Peyer's patch (tissue), 4 donors: ENCODE results near the gene ZMYND15.

Experiments used
- POLR2A ChIP-seq, 2 donors: fragments of 450-650 bp; IDR thresholded peaks; one replicate each; pipeline ENCODE4 v1.5.1; 2017; ENCODE audit warnings: antibody characterized with exemption in 2 of 2, mild to moderate bottlenecking in 2 of 2, moderate library complexity in 2 of 2
- TF ChIP-seq, protein P1 (sequence below), 6 experiments: fragments of 450-650 bp in 4 of 6; fragments of 200-600 bp in 2 of 6; sonication (generic) in 1 of 6; IDR thresholded peaks; one replicate each; pipeline ENCODE4 v1.5.1; 2017 to 2019; ENCODE audit warnings: antibody characterized with exemption in 6 of 6, mild to moderate bottlenecking in 3 of 6, moderate library complexity in 1 of 6

DNA sequence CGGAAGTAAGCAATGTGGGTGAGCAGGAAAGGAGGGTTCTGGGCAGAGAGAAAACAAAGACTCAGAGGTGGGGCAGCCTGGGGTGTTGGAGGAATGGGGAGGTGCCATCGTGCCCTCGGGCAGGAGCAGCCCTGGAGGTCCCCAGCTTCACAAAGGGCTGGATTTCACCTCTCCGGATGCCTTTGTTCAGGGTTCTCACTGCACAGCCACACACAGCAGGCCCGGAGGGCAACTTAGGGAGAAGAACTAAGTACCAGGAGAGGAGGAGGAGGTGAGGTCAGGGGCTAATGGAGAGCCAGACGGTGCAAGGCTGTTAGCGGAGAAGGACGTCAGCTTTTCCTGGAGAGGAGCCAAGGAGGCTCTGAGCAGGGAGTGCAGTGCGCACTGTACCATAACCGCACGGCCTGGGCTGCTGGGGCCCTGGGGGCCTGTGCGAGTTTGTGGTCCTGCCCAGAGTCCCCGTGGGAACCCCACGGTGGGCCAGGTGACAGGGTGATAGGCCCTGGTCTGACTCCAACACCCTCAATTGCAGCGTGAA lies 19.9 kb upstream of the ZMYND15 start:
- TF ChIP-seq POLR2A (IDR thresholded peaks at IDR 0.05) = no peak
- TF ChIP-seq, protein P1, sequence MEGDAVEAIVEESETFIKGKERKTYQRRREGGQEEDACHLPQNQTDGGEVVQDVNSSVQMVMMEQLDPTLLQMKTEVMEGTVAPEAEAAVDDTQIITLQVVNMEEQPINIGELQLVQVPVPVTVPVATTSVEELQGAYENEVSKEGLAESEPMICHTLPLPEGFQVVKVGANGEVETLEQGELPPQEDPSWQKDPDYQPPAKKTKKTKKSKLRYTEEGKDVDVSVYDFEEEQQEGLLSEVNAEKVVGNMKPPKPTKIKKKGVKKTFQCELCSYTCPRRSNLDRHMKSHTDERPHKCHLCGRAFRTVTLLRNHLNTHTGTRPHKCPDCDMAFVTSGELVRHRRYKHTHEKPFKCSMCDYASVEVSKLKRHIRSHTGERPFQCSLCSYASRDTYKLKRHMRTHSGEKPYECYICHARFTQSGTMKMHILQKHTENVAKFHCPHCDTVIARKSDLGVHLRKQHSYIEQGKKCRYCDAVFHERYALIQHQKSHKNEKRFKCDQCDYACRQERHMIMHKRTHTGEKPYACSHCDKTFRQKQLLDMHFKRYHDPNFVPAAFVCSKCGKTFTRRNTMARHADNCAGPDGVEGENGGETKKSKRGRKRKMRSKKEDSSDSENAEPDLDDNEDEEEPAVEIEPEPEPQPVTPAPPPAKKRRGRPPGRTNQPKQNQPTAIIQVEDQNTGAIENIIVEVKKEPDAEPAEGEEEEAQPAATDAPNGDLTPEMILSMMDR (IDR thresholded peaks at IDR 0.05) = no peak
